ENCODE data around the gene OLFM3. TPM values are rescaled to one million over a fixed set of nuclear protein-coding genes. Genes with fewer than 3 reads are reported as not detected.

OLFM3 gene
- under 0.01 TPM in 1 of 2 replicates, not detected in the other for total RNA-seq

GRCh38 chr1:101996825-101997465 lies at the start of gene OLFM3:
Gene OLFM3 (minus strand): TSS chr1:101996926.

Data from epithelial cell of umbilical artery (primary cell).